ENCODE results near the gene JAK2.

The JAK2 gene

GRCh38 chr9:4979239-4979638, 5.8 kb upstream of the JAK2 start:
- no peak for TF ChIP-seq EZH2phosphoT487 (IDR thresholded peaks at IDR 0.05; ENCODE audit: borderline replicate concordance, low read length)
- TF ChIP-seq CTCF (IDR thresholded peaks at IDR 0.05; ENCODE audit: low read depth, low read length, poor library complexity, severe bottlenecking): no peak
- no peaks in the 10 kb centered on the region for H4K20me1 ChIP-seq (ENCODE audit: control insufficient read depth, insufficient read depth, low read depth, low read length)
- H3K4me3 ChIP-seq (ENCODE audit: low read length): no peak overlapping the region
- H3K4me1 ChIP-seq (ENCODE audit: control insufficient read depth, low read length): peaks cover 7% of the 10 kb centered on the region
- no peaks in the 10 kb centered on the region for H3K79me2 ChIP-seq (ENCODE audit: control insufficient read depth, low read length)
- no peaks in the 10 kb centered on the region for H3K36me3 ChIP-seq (ENCODE audit: control insufficient read depth, low read length)
- H3K9me2 ChIP-seq (replicated peaks; ENCODE audit: control insufficient read depth, low read length): no peaks in the 10 kb centered on the region
- peaks cover 43% of the 10 kb centered on the region for H3K27me3 ChIP-seq (ENCODE audit: control insufficient read depth, low read length)
- no peak overlapping the region for H3K27ac ChIP-seq (ENCODE audit: low read depth, low read length)
- no peaks in the 10 kb centered on the region for H3K9me3 ChIP-seq (ENCODE audit: control insufficient read depth, insufficient read depth, low read length)
- no peaks in the 10 kb centered on the region for H3F3A ChIP-seq (ENCODE audit: control insufficient read depth, insufficient read depth)
- no peak overlapping the region for H3K4me2 ChIP-seq (ENCODE audit: low read length)

GRCh38 chr9:4980086-4980727, 4.9 kb upstream of the JAK2 start:
- Histone ChIP-seq H3K27ac (ENCODE audit: low read depth, low read length) (no peak overlapping the region), H3K36me3 (ENCODE audit: control insufficient read depth, low read length) (no peaks in the 10 kb centered on the region), H3K9me3 (ENCODE audit: control insufficient read depth, insufficient read depth, low read length) (no peaks in the 10 kb centered on the region), H3K27me3 (ENCODE audit: control insufficient read depth, low read length) (peaks cover 45% of the 10 kb centered on the region), H4K20me1 (ENCODE audit: control insufficient read depth, insufficient read depth, low read depth, low read length) (no peaks in the 10 kb centered on the region), H3K4me2 (ENCODE audit: low read length) (no peak overlapping the region), H3K9me2 (replicated peaks; ENCODE audit: control insufficient read depth, low read length) (no peaks in the 10 kb centered on the region), H3F3A (ENCODE audit: control insufficient read depth, insufficient read depth) (no peaks in the 10 kb centered on the region), H3K4me3 (ENCODE audit: low read length) (no peak overlapping the region), H3K79me2 (ENCODE audit: control insufficient read depth, low read length) (no peaks in the 10 kb centered on the region), H3K4me1 (ENCODE audit: control insufficient read depth, low read length) (peaks cover 9% of the 10 kb centered on the region)
- TF ChIP-seq CTCF (IDR thresholded peaks at IDR 0.05; ENCODE audit: low read depth, low read length, poor library complexity, severe bottlenecking) (no peak), EZH2phosphoT487 (IDR thresholded peaks at IDR 0.05; ENCODE audit: borderline replicate concordance, low read length) (no peak)

GRCh38 chr9:4982721-4983482, 2.2 kb upstream of the JAK2 start:
- Histone ChIP-seq H3K79me2 (ENCODE audit: control insufficient read depth, low read length) (no peaks in the 10 kb centered on the region), H3K36me3 (ENCODE audit: control insufficient read depth, low read length) (no peaks in the 10 kb centered on the region), H3K4me2 (ENCODE audit: low read length) (no peak overlapping the region), H3K9me3 (ENCODE audit: control insufficient read depth, insufficient read depth, low read length) (no peaks in the 10 kb centered on the region), H3F3A (ENCODE audit: control insufficient read depth, insufficient read depth) (no peaks in the 10 kb centered on the region), H4K20me1 (ENCODE audit: control insufficient read depth, insufficient read depth, low read depth, low read length) (no peaks in the 10 kb centered on the region), H3K9me2 (replicated peaks; ENCODE audit: control insufficient read depth, low read length) (no peaks in the 10 kb centered on the region), H3K27me3 (ENCODE audit: control insufficient read depth, low read length) (peaks cover 43% of the 10 kb centered on the region), H3K4me3 (ENCODE audit: low read length) (no peak overlapping the region), H3K4me1 (ENCODE audit: control insufficient read depth, low read length) (peaks cover 27% of the 10 kb centered on the region), H3K27ac (ENCODE audit: low read depth, low read length) (no peak overlapping the region)
- TF ChIP-seq EZH2phosphoT487 (IDR thresholded peaks at IDR 0.05; ENCODE audit: borderline replicate concordance, low read length) (no peak), CTCF (IDR thresholded peaks at IDR 0.05; ENCODE audit: low read depth, low read length, poor library complexity, severe bottlenecking) (no peak)

Data from DOHH2 (cell line).